HG02885 (cell line): ENCODE results near the gene CTNNAL1.

Experiments used
- ATAC-seq: cut with Tn5 transposase; IDR thresholded peaks from one replicate; pipeline ENCODE4 v1.9.1; 2021; ENCODE audit warnings: mild to moderate bottlenecking; ENCODE audit not compliant: unreplicated experiment, poor library complexity

The CTNNAL1 gene

DNA sequence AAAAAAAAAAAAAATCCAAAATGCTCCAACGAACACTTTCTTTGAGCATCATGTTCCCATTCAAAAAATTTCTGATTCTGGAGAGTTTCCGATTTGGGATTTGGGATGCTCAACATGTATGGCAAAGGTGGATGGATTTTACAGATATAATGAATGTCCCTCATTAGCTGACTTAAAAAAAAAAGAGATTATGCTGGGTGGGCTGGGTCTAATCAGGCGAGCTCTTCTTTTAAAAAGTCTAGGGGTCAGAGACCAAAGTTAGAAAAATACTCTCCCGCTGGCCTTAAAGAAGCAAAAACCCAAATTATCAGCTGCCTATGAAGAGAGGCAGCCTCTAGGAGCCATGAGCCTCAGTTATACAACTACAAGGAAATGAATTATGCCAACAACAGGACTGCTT, 15.2 kb upstream of the CTNNAL1 start:
- ATAC-seq, result no peak

DNA sequence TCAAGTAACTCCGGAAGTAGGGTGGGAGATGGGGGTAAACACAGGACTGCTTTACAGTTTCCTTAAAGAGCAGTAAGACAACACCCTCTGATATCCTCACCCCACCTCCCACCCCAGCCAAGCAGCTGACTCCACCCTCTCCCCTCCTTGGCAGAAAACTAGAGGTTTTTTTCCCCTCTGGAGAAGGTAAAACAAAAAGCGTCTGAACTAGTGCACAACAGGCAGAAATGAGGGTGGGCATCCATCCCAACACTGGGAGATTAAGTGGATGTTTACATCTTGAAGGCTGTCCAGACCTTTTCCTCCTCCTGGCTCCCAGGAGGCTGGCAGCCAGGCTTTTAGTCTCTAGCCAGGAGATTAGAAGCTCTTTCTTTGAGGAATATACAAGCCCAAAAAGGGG, 13.9 kb upstream of the CTNNAL1 start:
- ATAC-seq, result no peak

DNA sequence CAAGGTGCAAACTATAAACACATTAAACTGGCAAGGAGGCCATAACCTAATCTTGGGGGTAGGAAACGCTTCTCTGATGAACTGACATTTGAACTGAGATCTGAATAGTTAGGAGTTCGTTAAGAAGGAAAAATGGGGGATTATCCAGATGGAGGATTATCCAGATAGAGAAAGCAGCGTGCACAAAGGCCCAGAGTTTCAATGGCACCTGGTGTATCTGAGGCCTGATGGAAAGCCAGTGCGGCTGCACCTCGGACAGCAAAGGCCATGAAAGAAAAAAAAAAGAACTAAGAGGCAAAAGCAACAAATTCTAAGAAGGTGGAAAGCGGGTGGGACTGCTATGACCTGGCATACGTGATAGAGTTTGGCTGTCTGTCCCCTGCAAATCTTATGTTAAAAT, 13.0 kb upstream of the CTNNAL1 start:
- no peak for ATAC-seq

DNA sequence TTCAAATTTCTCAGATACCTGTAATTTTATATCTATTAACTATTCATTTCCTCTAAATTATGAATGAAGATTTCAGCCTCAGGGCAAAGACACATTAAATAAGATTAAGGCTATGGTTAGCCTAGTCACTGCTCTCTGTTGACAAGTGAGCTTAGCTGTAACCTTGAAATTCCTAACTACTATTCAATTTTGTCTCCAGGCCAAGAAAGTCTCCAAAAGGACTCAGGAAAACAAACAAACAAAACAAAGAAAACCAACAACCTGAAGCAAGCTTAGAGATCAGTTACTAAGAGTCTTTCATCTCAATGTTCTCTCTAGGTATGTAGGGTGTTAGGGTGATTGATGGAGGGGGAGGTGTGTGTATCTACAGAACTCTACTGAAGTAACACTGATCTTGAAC, 9.6 kb upstream of the CTNNAL1 start:
- ATAC-seq, result no peak

DNA sequence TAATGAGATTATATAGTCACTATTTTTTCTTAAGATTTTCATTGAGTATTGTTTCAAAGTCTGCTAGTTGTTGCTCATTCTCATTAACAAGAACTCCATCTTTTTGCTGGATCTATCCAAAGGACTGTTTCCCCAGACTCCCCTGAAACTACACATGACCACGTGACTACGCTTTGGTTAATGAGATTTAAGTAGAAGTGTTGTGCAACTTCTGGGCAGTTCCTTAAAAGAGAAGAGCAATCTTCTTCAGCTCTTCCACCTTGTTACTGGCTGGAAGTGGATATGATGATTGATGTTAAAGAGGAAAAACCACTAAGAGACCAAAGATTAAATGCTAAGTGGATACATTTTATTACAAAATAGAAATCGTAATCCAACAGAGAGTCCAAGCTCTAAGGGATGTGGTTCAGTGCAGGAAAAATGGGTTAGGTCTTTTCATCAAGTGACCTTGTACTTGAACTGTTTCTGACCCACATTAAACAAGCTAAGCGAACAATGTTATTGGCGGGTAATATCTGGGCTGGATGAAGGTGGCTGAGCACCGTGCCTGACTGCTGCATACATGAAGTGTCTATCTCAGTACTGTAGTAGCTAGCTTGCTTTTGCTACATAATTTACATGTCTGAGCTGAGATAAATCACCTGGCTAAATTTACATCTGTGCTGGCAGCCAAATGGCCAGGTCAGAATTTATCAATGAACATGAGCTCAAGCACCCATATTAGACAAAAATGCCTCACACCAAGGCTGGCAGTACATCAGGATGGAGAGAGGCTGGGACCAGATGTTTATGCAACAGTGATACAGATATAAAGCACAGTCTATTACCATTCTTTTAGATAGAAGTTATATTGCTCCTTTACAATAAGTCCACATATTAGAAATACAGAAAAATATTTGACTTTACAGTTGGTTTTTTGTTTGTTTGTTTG, 7.5 kb upstream of the CTNNAL1 start:
- ATAC-seq, result no peak

DNA sequence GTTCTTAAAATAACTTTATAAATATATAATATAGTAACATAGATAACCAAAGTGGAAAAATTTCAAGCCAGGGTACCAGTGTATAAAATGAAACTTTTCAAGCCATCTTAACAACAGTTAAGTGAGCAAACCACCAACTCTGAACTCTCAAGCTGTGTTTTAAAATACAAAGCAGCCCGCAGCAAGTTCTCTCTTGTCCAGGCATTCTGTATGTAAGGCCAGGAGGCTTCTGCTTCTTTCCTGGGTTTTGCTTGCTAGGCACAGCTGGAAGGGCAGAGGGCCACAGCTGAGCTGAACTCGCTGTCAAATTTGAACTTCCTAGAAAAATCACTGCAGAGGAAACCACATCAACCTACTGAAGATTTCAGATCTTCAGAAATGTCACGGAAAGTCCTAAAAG, 6.8 kb upstream of the CTNNAL1 start:
- ATAC-seq, result no peak

DNA sequence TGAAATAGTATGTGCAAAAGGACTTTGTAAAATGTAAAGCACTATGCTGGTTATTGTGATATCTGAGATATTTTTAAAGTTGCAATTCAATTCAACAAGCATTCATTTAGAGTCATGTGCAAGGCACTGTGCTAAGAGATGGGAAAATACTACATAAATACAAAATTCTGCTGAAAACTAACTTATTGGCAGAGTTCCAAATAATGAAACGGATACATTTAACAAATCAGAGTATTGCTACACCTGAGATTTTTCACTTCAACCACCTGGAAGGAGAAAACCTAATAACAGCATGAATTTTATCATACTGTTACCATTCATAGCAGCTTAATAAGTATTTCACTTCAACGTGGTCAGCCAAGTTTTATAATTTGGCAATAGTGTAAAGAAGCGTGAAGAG, 6.1 kb upstream of the CTNNAL1 start:
- no peak for ATAC-seq

DNA sequence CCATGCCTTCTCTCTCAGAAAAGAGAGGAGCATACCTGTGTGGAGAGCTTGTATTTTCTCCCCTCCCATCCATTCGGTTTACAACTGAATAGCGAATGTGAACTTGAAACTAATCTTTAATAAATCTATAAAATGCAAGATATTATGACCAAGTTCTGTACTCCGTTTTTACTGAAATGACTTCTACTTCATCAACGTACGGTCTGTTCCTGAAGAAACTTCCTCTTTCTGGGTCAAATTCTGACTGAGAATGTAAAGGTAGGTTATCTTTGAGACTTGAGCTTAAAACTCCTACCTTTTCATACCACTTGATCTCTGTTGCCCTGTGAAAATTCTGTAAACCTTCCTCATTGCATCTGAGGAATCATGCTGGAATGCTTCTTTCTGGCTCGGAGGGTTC, 4.2 kb upstream of the CTNNAL1 start:
- peak; percentile 43 for ATAC-seq

DNA sequence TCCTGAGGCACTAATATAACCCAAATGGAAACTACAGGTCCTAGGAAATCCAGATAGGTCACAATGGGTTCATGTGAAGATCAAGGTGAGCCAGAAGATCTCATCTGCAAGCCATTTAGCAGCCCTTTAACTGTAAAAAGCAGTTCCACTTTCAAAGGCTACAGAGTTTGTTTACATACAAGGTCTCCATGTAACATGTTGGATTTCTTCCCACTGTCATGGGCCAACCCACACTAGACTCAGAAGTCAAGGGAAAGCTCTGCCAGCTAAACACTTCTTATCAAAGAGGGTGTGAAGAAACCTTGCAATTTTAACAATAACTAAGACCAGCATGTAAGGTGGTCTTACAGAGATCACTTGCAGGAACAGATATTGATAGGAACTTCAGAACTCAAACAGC, 3.8 kb upstream of the CTNNAL1 start:
- ATAC-seq, result no peak

DNA sequence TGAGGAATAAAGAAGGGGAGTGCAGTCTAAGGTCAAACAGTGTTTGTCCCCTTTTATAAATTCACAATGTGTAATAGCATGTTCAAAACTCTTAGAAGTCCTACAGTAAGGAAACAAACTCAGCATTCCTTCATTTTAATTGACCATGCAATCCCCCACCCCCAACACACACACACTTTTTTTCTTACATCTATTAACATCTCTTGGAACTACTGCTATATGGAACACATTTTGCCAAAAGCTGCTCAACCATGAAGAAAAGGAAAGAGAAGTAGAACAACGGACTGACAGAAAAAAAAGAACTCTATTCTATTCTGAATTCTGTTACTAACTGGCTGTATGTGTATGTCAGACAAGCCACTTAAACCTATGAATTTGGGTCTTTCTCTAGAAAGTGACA, 2.8 kb upstream of the CTNNAL1 start:
- ATAC-seq, result no peak

DNA sequence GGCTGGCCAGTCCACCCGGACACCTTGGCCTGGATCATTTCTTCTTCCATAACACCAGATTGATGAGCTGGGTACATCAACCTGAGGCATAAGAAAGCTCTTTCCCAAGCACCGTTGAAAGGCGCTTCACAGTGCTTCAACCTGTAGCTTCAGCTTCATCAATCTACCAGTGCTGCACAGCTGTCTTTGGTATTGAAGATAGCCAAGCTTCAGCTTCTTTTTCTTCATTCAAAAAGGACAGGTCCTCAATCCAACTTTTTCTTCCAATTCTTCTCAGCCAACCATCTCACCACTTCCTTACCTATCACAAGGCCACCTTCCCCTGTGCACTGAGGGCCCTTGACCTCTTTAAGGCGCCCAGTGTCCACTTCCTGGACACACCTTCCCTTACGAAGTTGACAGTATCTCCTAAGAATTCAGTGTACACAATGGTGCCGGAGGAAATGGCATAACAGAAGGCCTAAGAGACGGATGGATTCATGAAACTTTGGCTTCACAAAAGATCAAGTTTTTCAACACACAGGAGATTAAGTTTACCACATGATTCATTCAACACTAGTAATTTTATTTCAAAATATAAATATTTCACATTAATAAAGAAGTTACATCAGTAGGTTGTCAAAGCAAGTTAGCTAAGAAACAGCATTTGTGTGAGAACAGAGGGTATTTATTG, 1.4 kb upstream of the CTNNAL1 start:
- no peak for ATAC-seq

DNA sequence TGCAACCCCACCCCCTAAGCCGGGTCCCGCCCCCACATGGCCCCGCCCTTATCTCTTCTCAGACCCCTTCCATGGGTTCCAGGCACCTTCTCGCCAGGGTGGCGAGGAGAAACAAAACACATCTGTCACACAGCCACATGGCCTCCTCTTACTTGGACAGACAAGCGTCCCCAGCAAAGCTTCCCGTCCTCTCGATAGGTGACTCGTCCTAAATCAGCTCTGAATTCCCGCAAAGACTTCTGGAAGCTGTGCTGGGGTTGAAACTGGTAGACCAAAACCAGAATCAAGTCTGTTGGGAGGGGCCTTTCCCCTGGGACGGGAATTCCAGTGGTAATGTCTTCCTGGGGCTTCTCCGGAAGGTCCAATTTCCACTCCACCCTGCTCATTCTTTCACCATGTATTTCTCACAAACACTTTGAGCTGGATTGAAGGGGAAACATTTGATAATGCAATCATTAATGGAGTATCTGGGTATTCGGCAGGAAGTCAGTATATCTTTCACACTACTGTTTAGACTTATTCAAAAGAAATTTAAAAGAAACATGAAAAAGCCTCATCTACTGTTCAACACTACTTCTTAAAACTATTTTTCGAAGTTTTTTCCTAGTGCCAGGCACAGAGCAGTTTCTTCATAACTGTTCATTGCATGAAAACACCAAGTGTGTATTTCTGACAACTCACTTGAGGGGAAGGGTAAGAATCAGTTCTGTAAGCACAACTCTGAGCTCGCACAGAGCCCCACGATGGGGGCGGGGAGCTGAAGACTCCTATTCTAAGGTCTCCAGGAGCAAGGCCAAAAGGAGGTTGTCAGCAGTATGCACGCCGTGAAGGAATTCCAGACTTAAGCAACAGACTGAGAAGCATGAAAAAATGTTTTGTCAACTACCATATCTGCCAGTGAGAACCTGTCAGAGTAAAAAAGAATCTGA, 644 bp upstream of the CTNNAL1 start:
- no peak for ATAC-seq

DNA sequence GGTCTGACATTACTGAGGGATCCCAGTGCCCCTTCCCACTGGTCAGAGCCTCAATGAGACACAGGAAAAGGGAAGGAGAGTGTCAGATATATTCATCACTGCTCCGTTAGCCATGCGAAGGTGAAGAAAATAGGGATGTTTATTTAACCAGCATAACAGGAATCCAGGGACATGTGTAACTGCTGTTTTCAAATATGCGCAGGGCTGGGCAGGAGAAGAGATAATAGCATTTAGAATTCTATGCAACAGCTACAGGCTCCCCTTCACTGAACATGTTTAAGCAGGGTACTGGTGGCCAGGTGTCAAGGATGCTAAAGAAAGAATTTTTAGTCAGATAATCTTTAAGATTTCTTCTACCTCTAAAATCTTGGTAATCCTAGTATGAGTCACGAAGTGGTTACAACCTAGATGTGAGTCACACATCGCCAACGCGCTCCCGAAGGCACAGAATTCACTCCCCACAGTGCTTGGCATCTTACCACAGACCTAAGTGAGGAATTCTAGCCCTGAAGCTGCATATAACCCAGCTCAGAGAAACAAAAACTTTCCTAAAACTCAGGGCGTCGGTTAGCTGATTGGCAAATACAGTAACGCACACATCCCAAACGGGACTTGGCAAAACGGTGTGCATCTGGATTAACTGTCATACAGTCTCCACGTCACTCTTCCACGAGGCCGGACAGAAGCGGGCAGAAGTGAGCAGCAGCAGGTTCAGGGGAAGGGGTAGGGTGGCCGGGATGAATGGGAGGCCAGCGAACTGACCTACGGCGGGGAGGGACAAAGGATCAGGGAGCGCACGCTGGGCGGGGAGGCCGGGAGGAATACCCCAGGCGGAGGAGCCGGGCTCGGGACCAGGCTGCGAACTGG, 1.1 kb downstream of the CTNNAL1 start:
- ATAC-seq, result peak; percentile 30

DNA sequence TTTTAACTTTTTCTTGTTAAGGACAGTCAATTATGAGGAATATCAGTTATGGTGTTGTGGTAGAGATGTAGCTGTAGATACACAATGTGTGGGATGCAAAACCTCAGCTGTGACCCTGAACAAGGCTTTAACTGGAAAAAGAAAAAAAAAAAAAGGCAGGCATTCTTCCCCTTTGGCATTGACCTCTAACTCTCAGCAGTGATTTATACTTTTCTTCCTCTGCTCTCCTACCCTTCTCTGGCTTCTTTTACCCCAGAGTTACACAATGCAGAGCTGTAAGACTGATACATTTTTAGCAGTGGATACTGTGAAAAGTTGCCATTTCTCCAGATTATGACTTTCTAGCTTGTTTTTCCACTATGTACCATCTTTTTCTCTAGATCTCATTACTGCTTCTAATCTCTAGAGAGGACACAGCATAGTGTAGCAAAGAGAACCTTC, 2.0 kb downstream of the CTNNAL1 start:
- ATAC-seq, result no peak

DNA sequence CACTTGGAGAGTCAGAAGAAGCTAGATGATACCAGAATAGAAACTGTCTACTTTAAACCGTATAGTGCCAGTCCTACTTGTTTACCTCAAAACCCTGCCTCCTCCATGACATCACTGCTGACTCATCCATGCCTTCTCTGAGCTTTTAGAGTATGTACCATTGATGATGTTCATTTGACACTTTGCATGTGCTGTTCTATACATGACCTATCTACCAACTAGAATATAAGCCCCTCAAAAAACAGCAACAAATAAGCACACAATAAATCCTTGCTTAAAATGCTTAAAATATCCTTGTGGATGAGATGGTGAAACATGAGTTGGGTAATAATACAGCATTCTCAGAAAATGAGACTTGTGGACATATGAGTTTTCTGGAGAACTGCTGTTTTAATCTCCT, 2.6 kb downstream of the CTNNAL1 start:
- peak; percentile 37 for ATAC-seq

DNA sequence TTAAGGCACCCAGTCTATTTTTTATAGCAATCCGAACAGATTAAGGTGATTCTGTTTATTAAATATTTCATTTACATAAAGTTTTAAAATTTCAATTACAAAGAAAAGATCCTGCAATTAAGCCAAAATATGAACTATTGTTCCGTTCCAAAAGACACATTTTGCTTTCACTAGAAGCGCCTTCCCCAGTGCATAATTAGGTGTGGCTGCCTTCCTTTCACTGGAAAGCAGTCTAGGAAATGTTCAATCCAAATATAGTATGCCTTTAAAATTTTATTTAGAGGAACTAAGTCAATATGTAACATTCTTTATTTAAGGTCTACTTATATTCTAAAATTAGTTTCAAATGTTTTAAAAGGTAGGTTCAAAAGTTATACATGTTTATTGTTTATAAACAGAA, 7.6 kb downstream of the CTNNAL1 start:
- ATAC-seq, result no peak

DNA sequence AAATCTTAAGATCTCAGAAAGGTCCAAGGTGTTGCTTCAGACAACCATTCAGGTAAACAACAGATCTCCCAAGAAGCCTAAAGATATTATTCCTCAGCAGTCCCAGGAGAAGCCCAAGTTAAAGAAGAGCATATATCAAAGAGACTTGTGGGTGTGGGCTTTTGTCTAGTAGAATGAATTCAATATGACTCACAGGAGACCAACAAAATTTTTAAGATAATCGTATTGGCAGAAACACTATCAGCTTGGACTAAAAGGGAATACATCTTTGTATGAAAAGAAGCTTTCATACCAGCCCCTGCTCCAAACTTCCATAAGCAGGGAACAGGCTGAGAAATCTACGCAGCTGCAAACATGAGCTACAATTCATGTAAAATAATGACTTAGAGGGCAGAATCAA, 10.2 kb downstream of the CTNNAL1 start:
- no peak for ATAC-seq

DNA sequence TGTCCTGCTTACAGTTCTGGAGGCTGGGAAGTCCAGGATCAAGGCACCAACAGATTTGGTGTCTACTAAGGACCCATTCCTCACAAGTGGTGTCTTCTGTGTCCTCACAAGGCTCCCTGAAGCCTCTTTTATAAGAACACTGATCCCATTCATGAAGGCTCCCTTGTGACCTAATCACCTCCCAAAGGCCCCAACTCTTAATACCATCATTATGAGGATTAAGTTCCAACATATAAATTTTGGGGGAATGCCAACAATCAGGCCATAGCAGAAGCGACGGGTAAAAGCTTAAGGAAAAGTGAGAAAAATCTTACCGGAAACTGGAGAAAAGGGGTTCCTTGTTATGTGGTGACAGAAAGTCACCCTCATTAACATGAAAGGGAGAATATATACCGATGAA, 11.2 kb downstream of the CTNNAL1 start:
- ATAC-seq, result no peak

DNA sequence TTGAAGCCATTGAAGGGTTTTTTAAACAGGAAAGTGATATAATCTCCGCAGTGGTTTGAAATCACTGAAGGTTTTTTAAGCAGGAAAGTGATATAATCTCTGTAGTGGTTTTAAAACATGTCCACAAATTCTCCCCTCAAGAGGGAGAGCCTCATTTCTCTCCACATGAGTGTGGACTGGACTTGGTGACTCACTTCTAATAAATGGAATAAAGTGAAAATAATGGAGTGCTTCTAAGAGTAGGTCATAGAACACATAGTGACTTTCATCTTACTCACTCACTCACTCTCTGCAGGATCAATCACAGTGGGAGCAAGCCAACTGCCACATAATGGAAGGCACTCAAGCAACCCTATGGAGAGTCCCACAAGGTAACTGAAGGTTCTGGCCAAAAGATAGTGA, 12.0 kb downstream of the CTNNAL1 start:
- no peak for ATAC-seq

DNA sequence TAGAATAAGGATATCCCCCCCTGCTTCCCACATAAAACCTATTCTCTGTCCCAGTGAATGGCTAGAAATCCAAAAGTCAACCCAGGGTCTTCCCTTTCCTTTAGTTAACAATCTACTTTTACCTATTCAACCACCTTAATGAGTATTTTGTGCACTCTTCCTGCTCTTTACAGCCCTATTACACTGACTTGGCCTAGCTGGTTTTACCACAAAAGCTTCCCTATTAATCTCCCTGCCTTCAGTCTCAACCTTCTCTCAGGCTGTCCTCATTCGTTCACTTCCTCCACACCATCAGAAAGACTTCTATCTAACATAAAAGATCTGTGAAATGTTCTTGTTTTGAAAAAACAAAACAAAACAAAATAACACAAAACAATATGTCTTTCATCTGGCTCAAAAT, 16.2 kb downstream of the CTNNAL1 start:
- ATAC-seq, result no peak
